ENCODE data around the gene PAX2. TPM values are rescaled to one million over a fixed set of nuclear protein-coding genes. Genes with fewer than 3 reads are reported as not detected.

The PAX2 gene
- total RNA-seq, 1 donor from 2014 or later = not detected

GRCh38 chr10:100803908-100804307 lies 58.5 kb downstream of the PAX2 start:
- H3K27ac ChIP-seq (ENCODE audit: low read depth, low read length) = no peak overlapping the region
- no peak overlapping the region for H3K4me3 ChIP-seq (ENCODE audit: low read length in 3 of 3)
- peaks cover 49 to 77% (median 67%) of the 10 kb centered on the region in 3 donors for H3K27me3 ChIP-seq (ENCODE audit: control insufficient read depth in 3 of 3, insufficient read depth in 3 of 3, low read length in 3 of 3)
- no peaks in the 10 kb centered on the region for H3K36me3 ChIP-seq (ENCODE audit: control insufficient read depth in 3 of 3, insufficient read depth in 3 of 3, low read length in 3 of 3)
- H3K9ac ChIP-seq (ENCODE audit: low read depth in 1 of 3, low read length in 3 of 3) = no peak overlapping the region
- H3K4me1 ChIP-seq (ENCODE audit: control insufficient read depth in 3 of 3, insufficient read depth in 3 of 3, low read length in 3 of 3) = no peaks in the 10 kb centered on the region
- H3K9me3 ChIP-seq (ENCODE audit: control insufficient read depth in 3 of 3, low read length in 3 of 3) = no peaks in the 10 kb centered on the region

- Histone ChIP-seq H3K36me3 (ENCODE audit: control insufficient read depth in 3 of 3, insufficient read depth in 3 of 3, low read length in 3 of 3) (no peaks in the 10 kb centered on the region), H3K9ac (ENCODE audit: low read depth in 1 of 3, low read length in 3 of 3) (no peak overlapping the region), H3K27me3 (ENCODE audit: control insufficient read depth in 3 of 3, insufficient read depth in 3 of 3, low read length in 3 of 3) (peaks cover 56 to 84% (median 78%) of the 10 kb centered on the region in 3 donors), H3K9me3 (ENCODE audit: control insufficient read depth in 3 of 3, low read length in 3 of 3) (no peaks in the 10 kb centered on the region), H3K4me3 (ENCODE audit: low read length in 3 of 3) (no peak overlapping the region), H3K27ac (ENCODE audit: low read depth, low read length) (no peak overlapping the region), H3K4me1 (ENCODE audit: control insufficient read depth in 3 of 3, insufficient read depth in 3 of 3, low read length in 3 of 3) (no peaks in the 10 kb centered on the region)
Measured at GRCh38 chr10:100805543-100806355, 60.4 kb downstream of the PAX2 start.

GRCh38 chr10:100806356-100806645 lies 60.9 kb downstream of the PAX2 start:
- H3K27me3 ChIP-seq (ENCODE audit: control insufficient read depth in 3 of 3, insufficient read depth in 3 of 3, low read length in 3 of 3) = peaks cover 58 to 81% (median 75%) of the 10 kb centered on the region in 3 donors
- no peaks in the 10 kb centered on the region for H3K9me3 ChIP-seq (ENCODE audit: control insufficient read depth in 3 of 3, low read length in 3 of 3)

GRCh38 chr10:100807241-100807951 lies 62.0 kb downstream of the PAX2 start:
- H3K27me3 ChIP-seq (ENCODE audit: control insufficient read depth in 3 of 3, insufficient read depth in 3 of 3, low read length in 3 of 3) = peaks cover 62 to 82% (median 75%) of the 10 kb centered on the region in 3 donors
- H3K36me3 ChIP-seq (ENCODE audit: control insufficient read depth in 3 of 3, insufficient read depth in 3 of 3, low read length in 3 of 3) = no peaks in the 10 kb centered on the region

More at GRCh38 chr10:100806356-100806645, 60.9 kb downstream of the PAX2 start:
- Histone ChIP-seq H3K4me1 (ENCODE audit: control insufficient read depth in 3 of 3, insufficient read depth in 3 of 3, low read length in 3 of 3) (no peaks in the 10 kb centered on the region), H3K4me3 (ENCODE audit: low read length in 3 of 3) (no peak overlapping the region), H3K9ac (ENCODE audit: low read depth in 1 of 3, low read length in 3 of 3) (no peak overlapping the region), H3K36me3 (ENCODE audit: control insufficient read depth in 3 of 3, insufficient read depth in 3 of 3, low read length in 3 of 3) (no peaks in the 10 kb centered on the region), H3K27ac (ENCODE audit: low read depth, low read length) (no peak overlapping the region)

GRCh38 chr10:100808876-100809275 lies 63.5 kb downstream of the PAX2 start:
- H3K27me3 ChIP-seq (ENCODE audit: control insufficient read depth in 3 of 3, insufficient read depth in 3 of 3, low read length in 3 of 3) = peaks cover 62 to 79% (median 77%) of the 10 kb centered on the region in 3 donors
- no peaks in the 10 kb centered on the region for H3K4me1 ChIP-seq (ENCODE audit: control insufficient read depth in 3 of 3, insufficient read depth in 3 of 3, low read length in 3 of 3)
- H3K9ac ChIP-seq (ENCODE audit: low read depth in 1 of 3, low read length in 3 of 3) = no peak overlapping the region
- H3K27ac ChIP-seq (ENCODE audit: low read depth, low read length) = no peak overlapping the region
- H3K9me3 ChIP-seq (ENCODE audit: control insufficient read depth in 3 of 3, low read length in 3 of 3) = no peaks in the 10 kb centered on the region
- H3K4me3 ChIP-seq (ENCODE audit: low read length in 3 of 3) = no peak overlapping the region
- no peaks in the 10 kb centered on the region for H3K36me3 ChIP-seq (ENCODE audit: control insufficient read depth in 3 of 3, insufficient read depth in 3 of 3, low read length in 3 of 3)

More at GRCh38 chr10:100807241-100807951, 62.0 kb downstream of the PAX2 start:
- H3K4me3 ChIP-seq (ENCODE audit: low read length in 3 of 3) = no peak overlapping the region
- no peaks in the 10 kb centered on the region for H3K4me1 ChIP-seq (ENCODE audit: control insufficient read depth in 3 of 3, insufficient read depth in 3 of 3, low read length in 3 of 3)
- H3K27ac ChIP-seq (ENCODE audit: low read depth, low read length) = no peak overlapping the region
- no peak overlapping the region for H3K9ac ChIP-seq (ENCODE audit: low read depth in 1 of 3, low read length in 3 of 3)
- H3K9me3 ChIP-seq (ENCODE audit: control insufficient read depth in 3 of 3, low read length in 3 of 3) = no peaks in the 10 kb centered on the region

- H3K4me1 ChIP-seq (ENCODE audit: control insufficient read depth in 3 of 3, insufficient read depth in 3 of 3, low read length in 3 of 3) = no peaks in the 10 kb centered on the region
- H3K27me3 ChIP-seq (ENCODE audit: control insufficient read depth in 3 of 3, insufficient read depth in 3 of 3, low read length in 3 of 3) = peaks cover 58 to 76% (median 70%) of the 10 kb centered on the region in 3 donors
- no peak overlapping the region for H3K4me3 ChIP-seq (ENCODE audit: low read length in 3 of 3)
- H3K27ac ChIP-seq (ENCODE audit: low read depth, low read length) = no peak overlapping the region
- H3K9ac ChIP-seq (ENCODE audit: low read depth in 1 of 3, low read length in 3 of 3) = no peak overlapping the region
- H3K36me3 ChIP-seq (ENCODE audit: control insufficient read depth in 3 of 3, insufficient read depth in 3 of 3, low read length in 3 of 3) = no peaks in the 10 kb centered on the region
- no peaks in the 10 kb centered on the region for H3K9me3 ChIP-seq (ENCODE audit: control insufficient read depth in 3 of 3, low read length in 3 of 3)
Measured at GRCh38 chr10:100810091-100810834, 64.9 kb downstream of the PAX2 start.

- Histone ChIP-seq H3K9me3 (ENCODE audit: control insufficient read depth in 3 of 3, low read length in 3 of 3) (no peaks in the 10 kb centered on the region), H3K27me3 (ENCODE audit: control insufficient read depth in 3 of 3, insufficient read depth in 3 of 3, low read length in 3 of 3) (peaks cover 62 to 74% (median 68%) of the 10 kb centered on the region in 3 donors), H3K4me3 (ENCODE audit: low read length in 3 of 3) (no peak overlapping the region), H3K4me1 (ENCODE audit: control insufficient read depth in 3 of 3, insufficient read depth in 3 of 3, low read length in 3 of 3) (no peaks in the 10 kb centered on the region), H3K27ac (ENCODE audit: low read depth, low read length) (no peak overlapping the region), H3K36me3 (ENCODE audit: control insufficient read depth in 3 of 3, insufficient read depth in 3 of 3, low read length in 3 of 3) (no peaks in the 10 kb centered on the region), H3K9ac (ENCODE audit: low read depth in 1 of 3, low read length in 3 of 3) (no peak overlapping the region)
Measured at GRCh38 chr10:100810835-100811116, 65.4 kb downstream of the PAX2 start.

GRCh38 chr10:100811261-100811660 lies 65.9 kb downstream of the PAX2 start:
- Histone ChIP-seq H3K9me3 (ENCODE audit: control insufficient read depth in 3 of 3, low read length in 3 of 3) (no peaks in the 10 kb centered on the region), H3K36me3 (ENCODE audit: control insufficient read depth in 3 of 3, insufficient read depth in 3 of 3, low read length in 3 of 3) (no peaks in the 10 kb centered on the region), H3K27ac (ENCODE audit: low read depth, low read length) (no peak overlapping the region), H3K4me3 (ENCODE audit: low read length in 3 of 3) (no peak overlapping the region), H3K4me1 (ENCODE audit: control insufficient read depth in 3 of 3, insufficient read depth in 3 of 3, low read length in 3 of 3) (no peaks in the 10 kb centered on the region), H3K27me3 (ENCODE audit: control insufficient read depth in 3 of 3, insufficient read depth in 3 of 3, low read length in 3 of 3) (peaks cover 61 to 73% (median 68%) of the 10 kb centered on the region in 3 donors), H3K9ac (ENCODE audit: low read depth in 1 of 3, low read length in 3 of 3) (no peak overlapping the region)

GRCh38 chr10:100811752-100812750 lies 66.7 kb downstream of the PAX2 start:
- Histone ChIP-seq H3K27ac (ENCODE audit: low read depth, low read length) (no peak overlapping the region), H3K9me3 (ENCODE audit: control insufficient read depth in 3 of 3, low read length in 3 of 3) (no peaks in the 10 kb centered on the region), H3K36me3 (ENCODE audit: control insufficient read depth in 3 of 3, insufficient read depth in 3 of 3, low read length in 3 of 3) (no peaks in the 10 kb centered on the region), H3K9ac (ENCODE audit: low read depth in 1 of 3, low read length in 3 of 3) (no peak overlapping the region), H3K4me1 (ENCODE audit: control insufficient read depth in 3 of 3, insufficient read depth in 3 of 3, low read length in 3 of 3) (no peaks in the 10 kb centered on the region), H3K4me3 (ENCODE audit: low read length in 3 of 3) (no peak overlapping the region), H3K27me3 (ENCODE audit: control insufficient read depth in 3 of 3, insufficient read depth in 3 of 3, low read length in 3 of 3) (peaks cover 59 to 72% (median 68%) of the 10 kb centered on the region in 3 donors)
